Liver (tissue), 9 donors: Measurements from ENCODE around the gene WDR62. TPM values are rescaled to one million over a fixed set of nuclear protein-coding genes. Genes with fewer than 3 reads are reported as not detected.

Experiments used
- DNase-seq: peaks from one replicate; pipeline ENCODE4 v3.0.0-alpha.2; 2017; ENCODE audit warnings: low spot score
- H3K27ac ChIP-seq, 2 donors: one replicate each; pipeline ENCODE4 v1.7.0; 2013; ENCODE audit warnings: inconsistent platforms in 2 of 2, low read length in 2 of 2, control low read depth in 1 of 2, low read depth in 1 of 2, mild to moderate bottlenecking in 1 of 2
- H3K27me3 ChIP-seq, 4 donors: one replicate each; pipeline versions ENCODE4 v1.6.1 to v1.7.0; 2013; ENCODE audit warnings: low read length in 3 of 4, inconsistent platforms in 1 of 4, mild to moderate bottlenecking in 1 of 4, moderate library complexity in 1 of 4; ENCODE audit not compliant: control insufficient read depth in 4 of 4, insufficient read depth in 4 of 4
- H3K36me3 ChIP-seq, 4 donors: one replicate each; pipeline versions ENCODE4 v1.6.1 to v1.7.0; 2013; ENCODE audit warnings: low read length in 3 of 4, mild to moderate bottlenecking in 3 of 4, low read depth in 1 of 4, moderate library complexity in 1 of 4; ENCODE audit not compliant: control insufficient read depth in 4 of 4, insufficient read depth in 3 of 4
- H3K4me1 ChIP-seq, 4 donors: one replicate each; pipeline versions ENCODE4 v1.6.1 to v1.7.0; 2013; ENCODE audit warnings: low read length in 3 of 4, mild to moderate bottlenecking in 3 of 4, moderate library complexity in 1 of 4; ENCODE audit not compliant: control insufficient read depth in 4 of 4, insufficient read depth in 4 of 4
- H3K4me3 ChIP-seq, 3 donors: one replicate each; pipeline versions ENCODE4 v1.6.1 to v1.7.0; 2013; ENCODE audit warnings: low read length in 3 of 3, control low read depth in 1 of 3, low read depth in 1 of 3, mild to moderate bottlenecking in 1 of 3
- H3K9ac ChIP-seq, 2 donors: one replicate each; pipeline ENCODE4 v1.7.0; 2013; ENCODE audit warnings: low read length in 2 of 2, mild to moderate bottlenecking in 2 of 2, moderate library complexity in 2 of 2, control low read depth in 1 of 2, low read depth in 1 of 2
- H3K9me3 ChIP-seq, 4 donors: one replicate each; pipeline versions ENCODE4 v1.6.1 to v1.7.0; 2013; ENCODE audit warnings: low read length in 3 of 4; ENCODE audit not compliant: control insufficient read depth in 4 of 4
- EGR1 ChIP-seq, 2 donors: IDR thresholded peaks; 2 replicates each; pipeline ENCODE4 v1.6.1; 2016 to 2018; ENCODE audit warnings: antibody characterized with exemption in 2 of 2, low read depth in 2 of 2
- GABPA ChIP-seq, 2 donors: IDR thresholded peaks in 1 of 2; conservative IDR thresholded peaks in 1 of 2; 2 replicates each; pipeline ENCODE4 v1.6.1; 2016; ENCODE audit warnings: antibody characterized with exemption in 2 of 2, mild to moderate bottlenecking in 1 of 2, moderate library complexity in 1 of 2
- HNF4A ChIP-seq, 2 donors: conservative IDR thresholded peaks; 2 replicates each; pipeline ENCODE4 v1.6.1; 2016; ENCODE audit warnings: antibody characterized with exemption in 2 of 2, mild to moderate bottlenecking in 2 of 2
- HNF4G ChIP-seq: IDR thresholded peaks from 2 replicates; pipeline ENCODE4 v1.6.1; 2016; ENCODE audit warnings: antibody characterized with exemption
- JUND ChIP-seq, 2 donors: IDR thresholded peaks; 2 replicates each; pipeline ENCODE4 v1.6.1; 2016; ENCODE audit warnings: antibody characterized with exemption in 2 of 2
- NR2F2 ChIP-seq: IDR thresholded peaks from 2 replicates; pipeline ENCODE4 v1.6.1; 2016; ENCODE audit warnings: antibody characterized with exemption
- RAD21 ChIP-seq, 2 donors: IDR thresholded peaks; 2 replicates each; pipeline ENCODE4 v1.6.1; 2016; ENCODE audit warnings: antibody characterized with exemption in 2 of 2, mild to moderate bottlenecking in 2 of 2
- RXRA ChIP-seq, 2 donors: IDR thresholded peaks; 2 replicates each; pipeline ENCODE4 v1.6.1; 2017 to 2018; ENCODE audit warnings: antibody characterized with exemption in 2 of 2, mild to moderate bottlenecking in 1 of 2
- TAF1 ChIP-seq: conservative IDR thresholded peaks from 2 replicates; pipeline ENCODE4 v1.6.1; 2016; ENCODE audit warnings: antibody characterized with exemption, mild to moderate bottlenecking
- YY1 ChIP-seq: IDR thresholded peaks from 2 replicates; pipeline ENCODE4 v1.6.1; 2016; ENCODE audit warnings: antibody characterized with exemption, mild to moderate bottlenecking
- WGBS: extraction: QIAGEN DNeasy Blood & Tissue Kit; methylation state at CpG from one replicate; pipeline ENCODE4 v1.1.7; 2013; 5-methylcytosine and 5-hydroxymethylcytosine counted together
- polyA plus RNA-seq, 2 donors: library from polyadenylated mRNA; stranded (reverse) in 1 of 2; unstranded in 1 of 2; fragments of 200-250 nt in 1 of 2; fragments of >200 nt in 1 of 2; fragmentation: Nextera tagmentation in 1 of 2; extraction: Ambion mirVana in 1 of 2; gene quantifications; one replicate each; pipeline versions ENCODE4 v1.2.1 to v1.2.3, GENCODE V29; 2013 to 2015
- total RNA-seq, 2 donors: library from RNA; depleted of rRNA; stranded (reverse); fragments of >200 nt; gene quantifications; one replicate each; pipeline ENCODE4 v1.2.3, GENCODE V29; 2014
- TF ChIP-seq, protein P1 (sequence below): IDR thresholded peaks from 2 replicates; pipeline ENCODE4 v1.6.1; 2016; ENCODE audit warnings: antibody characterized with exemption, mild to moderate bottlenecking
- TF ChIP-seq, protein P2 (sequence below): fragments of 150-350 bp; IDR thresholded peaks from 2 replicates; pipeline ENCODE4 v1.5.1; 2017; ENCODE audit warnings: improper control_type of control experiment, low read depth, low read length; ENCODE audit not compliant: missing input control
- donor health status: healthy.
- donor health status: healthy.
- donor health status: healthy.
- donor health status: healthy.
- donor health status: healthy.

WDR62 gene
- total and polyA plus RNA-seq, 4 donors: 0.26 to 6.6 (median 0.71) TPM

DNA sequence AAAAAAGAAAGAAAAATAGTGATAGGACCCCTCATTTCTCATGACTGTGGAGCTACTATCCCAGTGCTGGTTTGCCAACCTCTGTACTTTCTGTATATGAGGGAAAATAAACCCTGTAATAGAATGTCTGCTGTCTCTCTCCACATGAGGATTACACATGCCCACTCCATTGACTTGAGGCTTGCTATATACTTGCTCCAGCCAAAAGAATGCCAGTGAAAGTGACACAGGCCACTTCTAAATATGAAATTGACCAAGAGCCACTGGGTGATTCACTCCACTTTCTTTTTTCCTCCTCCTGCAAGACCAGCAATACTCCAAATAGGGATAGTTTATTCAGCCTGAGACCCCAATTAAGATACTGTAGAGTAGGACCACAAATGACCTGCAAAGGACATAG lies 6.9 kb upstream of the WDR62 start (continued):
- TF ChIP-seq, protein P1, sequence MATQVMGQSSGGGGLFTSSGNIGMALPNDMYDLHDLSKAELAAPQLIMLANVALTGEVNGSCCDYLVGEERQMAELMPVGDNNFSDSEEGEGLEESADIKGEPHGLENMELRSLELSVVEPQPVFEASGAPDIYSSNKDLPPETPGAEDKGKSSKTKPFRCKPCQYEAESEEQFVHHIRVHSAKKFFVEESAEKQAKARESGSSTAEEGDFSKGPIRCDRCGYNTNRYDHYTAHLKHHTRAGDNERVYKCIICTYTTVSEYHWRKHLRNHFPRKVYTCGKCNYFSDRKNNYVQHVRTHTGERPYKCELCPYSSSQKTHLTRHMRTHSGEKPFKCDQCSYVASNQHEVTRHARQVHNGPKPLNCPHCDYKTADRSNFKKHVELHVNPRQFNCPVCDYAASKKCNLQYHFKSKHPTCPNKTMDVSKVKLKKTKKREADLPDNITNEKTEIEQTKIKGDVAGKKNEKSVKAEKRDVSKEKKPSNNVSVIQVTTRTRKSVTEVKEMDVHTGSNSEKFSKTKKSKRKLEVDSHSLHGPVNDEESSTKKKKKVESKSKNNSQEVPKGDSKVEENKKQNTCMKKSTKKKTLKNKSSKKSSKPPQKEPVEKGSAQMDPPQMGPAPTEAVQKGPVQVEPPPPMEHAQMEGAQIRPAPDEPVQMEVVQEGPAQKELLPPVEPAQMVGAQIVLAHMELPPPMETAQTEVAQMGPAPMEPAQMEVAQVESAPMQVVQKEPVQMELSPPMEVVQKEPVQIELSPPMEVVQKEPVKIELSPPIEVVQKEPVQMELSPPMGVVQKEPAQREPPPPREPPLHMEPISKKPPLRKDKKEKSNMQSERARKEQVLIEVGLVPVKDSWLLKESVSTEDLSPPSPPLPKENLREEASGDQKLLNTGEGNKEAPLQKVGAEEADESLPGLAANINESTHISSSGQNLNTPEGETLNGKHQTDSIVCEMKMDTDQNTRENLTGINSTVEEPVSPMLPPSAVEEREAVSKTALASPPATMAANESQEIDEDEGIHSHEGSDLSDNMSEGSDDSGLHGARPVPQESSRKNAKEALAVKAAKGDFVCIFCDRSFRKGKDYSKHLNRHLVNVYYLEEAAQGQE: no peak
- no peak for TF ChIP-seq TAF1

DNA sequence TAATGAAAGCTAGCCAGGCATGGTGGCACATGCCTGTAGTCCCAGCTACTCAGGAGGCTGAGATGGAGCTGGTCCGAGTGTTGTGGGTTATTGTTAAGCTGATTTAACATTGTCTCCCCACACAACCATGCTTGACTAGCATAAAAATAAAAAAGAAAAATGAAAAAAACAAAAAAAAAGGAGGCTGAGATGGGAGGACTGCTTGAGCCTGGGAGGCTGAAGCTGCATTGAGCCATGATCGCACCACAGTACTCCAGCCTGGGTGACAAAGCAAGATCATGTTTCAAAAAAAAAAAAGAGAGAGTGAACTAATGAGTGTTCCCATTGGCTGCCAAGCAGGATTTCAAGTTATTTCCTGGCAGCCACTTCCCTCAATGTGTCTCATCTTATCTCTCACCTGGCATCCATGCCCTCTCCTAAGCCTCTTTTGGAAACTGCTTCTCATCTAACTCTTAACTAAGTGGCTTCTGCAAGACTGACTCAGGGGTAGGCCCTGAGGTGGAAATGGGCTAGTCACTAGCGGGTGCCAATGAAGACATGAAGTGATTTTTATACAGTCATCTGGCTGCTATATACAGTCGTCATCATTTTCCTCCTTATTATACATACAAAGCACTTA lies 5.5 kb upstream of the WDR62 start:
- peaks cover 0 to 6% (median 1%) of the 10 kb centered on the region in 4 donors for H3K4me1 ChIP-seq
- no peak overlapping the region for H3K4me3 ChIP-seq
- no peaks in the 10 kb centered on the region for H3K36me3 ChIP-seq
- no peak overlapping the region for H3K27ac ChIP-seq
- H3K9me3 ChIP-seq: no peaks in the 10 kb centered on the region
- TF ChIP-seq JUND (IDR thresholded peaks at IDR 0.05) (no peak), YY1 (no peak)
- H3K27me3 ChIP-seq: no peaks in the 10 kb centered on the region
- DNase-seq: no peak
- WGBS: 95% methylated on average over 4 of the region's 4 CpGs
- H3K9ac ChIP-seq: no peak overlapping the region

DNA sequence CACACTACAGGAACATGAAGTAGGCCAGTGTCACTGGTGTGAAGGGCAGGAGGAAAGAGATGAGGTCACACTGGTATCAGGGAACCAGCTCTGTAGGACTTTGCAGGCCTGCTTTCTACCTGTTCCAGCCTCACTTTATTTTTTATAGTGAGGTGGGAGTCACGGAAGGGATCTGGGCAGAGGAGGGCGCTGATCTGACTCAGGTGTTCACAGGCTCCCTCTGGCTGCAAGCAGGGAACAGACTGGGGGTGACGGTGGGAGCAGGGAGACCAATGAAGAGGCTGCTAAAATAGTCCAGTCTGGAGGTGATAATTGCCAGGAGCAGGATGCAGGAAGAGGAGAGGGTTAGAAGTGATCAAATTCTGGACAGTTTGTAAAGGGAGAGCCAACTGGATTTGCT lies 3.5 kb upstream of the WDR62 start:
- Histone ChIP-seq H3K4me1 (peaks cover 3 to 12% (median 9%) of the 10 kb centered on the region in 4 donors), H3K4me3 (no peak overlapping the region), H3K27ac (no peak overlapping the region), H3K9ac (no peak overlapping the region), H3K9me3 (no peaks in the 10 kb centered on the region), H3K27me3 (no peaks in the 10 kb centered on the region), H3K36me3 (no peaks in the 10 kb centered on the region)
- DNase-seq: no peak
- WGBS: 83% methylated on average over 3 of the region's 3 CpGs
- TF ChIP-seq, protein P2, sequence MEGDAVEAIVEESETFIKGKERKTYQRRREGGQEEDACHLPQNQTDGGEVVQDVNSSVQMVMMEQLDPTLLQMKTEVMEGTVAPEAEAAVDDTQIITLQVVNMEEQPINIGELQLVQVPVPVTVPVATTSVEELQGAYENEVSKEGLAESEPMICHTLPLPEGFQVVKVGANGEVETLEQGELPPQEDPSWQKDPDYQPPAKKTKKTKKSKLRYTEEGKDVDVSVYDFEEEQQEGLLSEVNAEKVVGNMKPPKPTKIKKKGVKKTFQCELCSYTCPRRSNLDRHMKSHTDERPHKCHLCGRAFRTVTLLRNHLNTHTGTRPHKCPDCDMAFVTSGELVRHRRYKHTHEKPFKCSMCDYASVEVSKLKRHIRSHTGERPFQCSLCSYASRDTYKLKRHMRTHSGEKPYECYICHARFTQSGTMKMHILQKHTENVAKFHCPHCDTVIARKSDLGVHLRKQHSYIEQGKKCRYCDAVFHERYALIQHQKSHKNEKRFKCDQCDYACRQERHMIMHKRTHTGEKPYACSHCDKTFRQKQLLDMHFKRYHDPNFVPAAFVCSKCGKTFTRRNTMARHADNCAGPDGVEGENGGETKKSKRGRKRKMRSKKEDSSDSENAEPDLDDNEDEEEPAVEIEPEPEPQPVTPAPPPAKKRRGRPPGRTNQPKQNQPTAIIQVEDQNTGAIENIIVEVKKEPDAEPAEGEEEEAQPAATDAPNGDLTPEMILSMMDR: no peak
- no peak for TF ChIP-seq NR2F2
- TF ChIP-seq HNF4A (conservative IDR thresholded peaks at IDR 0.05): no peak
- no peak for TF ChIP-seq GABPA (IDR thresholded peaks at IDR 0.05 in 1 of 2, conservative IDR thresholded peaks at IDR 0.05 in 1 of 2)
- peak in 1 of 2 donors; percentile 12 for TF ChIP-seq RAD21 (IDR thresholded peaks at IDR 0.05)

DNA sequence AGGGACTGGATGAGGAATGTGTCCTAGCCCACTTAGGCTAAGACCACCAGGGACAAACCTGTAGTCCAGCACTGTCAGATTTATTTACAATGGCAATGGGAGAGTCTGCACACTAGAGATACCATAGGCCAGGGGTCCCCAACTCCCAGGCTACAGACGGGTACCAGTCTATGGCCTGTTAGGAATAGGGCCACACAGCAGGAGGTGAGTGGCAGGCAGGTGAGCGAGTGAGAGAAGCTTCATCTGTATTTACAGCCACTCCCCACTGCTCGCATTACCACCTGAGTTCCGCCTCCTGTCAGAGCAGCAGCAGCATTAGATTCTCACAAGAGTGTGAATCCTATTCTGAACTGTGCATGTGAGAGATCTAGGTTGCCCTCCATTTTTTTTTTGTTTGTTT lies 3.1 kb upstream of the WDR62 start:
- Histone ChIP-seq H3K27me3 (no peaks in the 10 kb centered on the region), H3K4me3 (no peak overlapping the region), H3K36me3 (no peaks in the 10 kb centered on the region), H3K9ac (no peak overlapping the region), H3K9me3 (no peaks in the 10 kb centered on the region), H3K4me1 (peaks cover 3 to 12% (median 9%) of the 10 kb centered on the region in 4 donors), H3K27ac (no peak overlapping the region)
- 95% methylated on average over 4 of the region's 4 CpGs for WGBS
- no peak for DNase-seq
- no peak for TF ChIP-seq RXRA (IDR thresholded peaks at IDR 0.05)
- TF ChIP-seq, protein P2: no peak
- no peak for TF ChIP-seq EGR1 (IDR thresholded peaks at IDR 0.05; ENCODE audit: low read depth in 2 of 2)
- TF ChIP-seq HNF4G: no peak
